IMR-90 (cell line): ENCODE measurements around the gene LDLRAD4.

Experiments used
- BHLHE40 ChIP-seq: fragments of 150-350 bp; IDR thresholded peaks from 2 replicates; pipeline ENCODE4 v1.6.1; 2016; ENCODE audit warnings: mild to moderate bottlenecking, low read depth, low read length
- CEBPB ChIP-seq: IDR thresholded peaks from 2 replicates; pipeline ENCODE4 v1.6.1; 2012; ENCODE audit warnings: low read depth, low read length, improper control_type of control experiment
- CHD1 ChIP-seq: IDR thresholded peaks from 2 replicates; pipeline ENCODE4 v1.6.1; 2012; ENCODE audit warnings: low read depth, low read length, improper control_type of control experiment
- FOS ChIP-seq: fragments of 150-350 bp; IDR thresholded peaks from 2 replicates; pipeline ENCODE4 v1.6.1; 2016; ENCODE audit warnings: low read depth, low read length
- MAZ ChIP-seq: IDR thresholded peaks from 2 replicates; pipeline ENCODE4 v1.6.1; 2012; ENCODE audit warnings: low read depth, mild to moderate bottlenecking, low read length, improper control_type of control experiment, moderate library complexity, borderline replicate concordance
- MXI1 ChIP-seq: IDR thresholded peaks from 2 replicates; pipeline ENCODE4 v1.6.1; 2012; ENCODE audit warnings: low read depth, mild to moderate bottlenecking, low read length, moderate library complexity, borderline replicate concordance
- NFE2L2 ChIP-seq: fragments of 150-350 bp; IDR thresholded peaks from 2 replicates; pipeline ENCODE4 v1.6.1; 2016; ENCODE audit warnings: low read depth, mild to moderate bottlenecking, low read length
- POLR2A ChIP-seq: IDR thresholded peaks from 2 replicates; pipeline ENCODE4 v1.6.1; 2012; ENCODE audit warnings: mild to moderate bottlenecking, low read depth, low read length
- RCOR1 ChIP-seq: IDR thresholded peaks from 2 replicates; pipeline ENCODE4 v1.6.1; 2012; ENCODE audit warnings: mild to moderate bottlenecking, low read length, improper control_type of control experiment; ENCODE audit not compliant: insufficient replicate concordance
- RFX5 ChIP-seq: IDR thresholded peaks from 2 replicates; pipeline ENCODE4 v1.8.0; 2012; ENCODE audit warnings: low read depth, mild to moderate bottlenecking, low read length, moderate library complexity
- SMC3 ChIP-seq: fragments of 150-350 bp; IDR thresholded peaks from 2 replicates; pipeline ENCODE4 v1.6.1; 2016; ENCODE audit warnings: low read depth, mild to moderate bottlenecking, antibody characterized with exemption, low read length, moderate library complexity
- TF ChIP-seq, protein P1 (sequence below): conservative IDR thresholded peaks from 2 replicates; pipeline ENCODE4 v1.5.1; 2012; ENCODE audit warnings: mild to moderate bottlenecking, low read depth, low read length, improper control_type of control experiment
- TF ChIP-seq, protein P2 (sequence below): fragments of 150-350 bp; IDR thresholded peaks from 2 replicates; pipeline ENCODE4 v1.6.1; 2016; ENCODE audit warnings: low read depth, mild to moderate bottlenecking, low read length, moderate library complexity, borderline replicate concordance

- TF ChIP-seq, protein P1, sequence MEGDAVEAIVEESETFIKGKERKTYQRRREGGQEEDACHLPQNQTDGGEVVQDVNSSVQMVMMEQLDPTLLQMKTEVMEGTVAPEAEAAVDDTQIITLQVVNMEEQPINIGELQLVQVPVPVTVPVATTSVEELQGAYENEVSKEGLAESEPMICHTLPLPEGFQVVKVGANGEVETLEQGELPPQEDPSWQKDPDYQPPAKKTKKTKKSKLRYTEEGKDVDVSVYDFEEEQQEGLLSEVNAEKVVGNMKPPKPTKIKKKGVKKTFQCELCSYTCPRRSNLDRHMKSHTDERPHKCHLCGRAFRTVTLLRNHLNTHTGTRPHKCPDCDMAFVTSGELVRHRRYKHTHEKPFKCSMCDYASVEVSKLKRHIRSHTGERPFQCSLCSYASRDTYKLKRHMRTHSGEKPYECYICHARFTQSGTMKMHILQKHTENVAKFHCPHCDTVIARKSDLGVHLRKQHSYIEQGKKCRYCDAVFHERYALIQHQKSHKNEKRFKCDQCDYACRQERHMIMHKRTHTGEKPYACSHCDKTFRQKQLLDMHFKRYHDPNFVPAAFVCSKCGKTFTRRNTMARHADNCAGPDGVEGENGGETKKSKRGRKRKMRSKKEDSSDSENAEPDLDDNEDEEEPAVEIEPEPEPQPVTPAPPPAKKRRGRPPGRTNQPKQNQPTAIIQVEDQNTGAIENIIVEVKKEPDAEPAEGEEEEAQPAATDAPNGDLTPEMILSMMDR = no peak
- TF ChIP-seq CHD1 (no peak), SMC3 (no peak), MAZ (no peak), RCOR1 (no peak), NFE2L2 (no peak), CEBPB (no peak), POLR2A (no peak), BHLHE40 (no peak), MXI1 (no peak), RFX5 (no peak), FOS (no peak)
- TF ChIP-seq, protein P2, sequence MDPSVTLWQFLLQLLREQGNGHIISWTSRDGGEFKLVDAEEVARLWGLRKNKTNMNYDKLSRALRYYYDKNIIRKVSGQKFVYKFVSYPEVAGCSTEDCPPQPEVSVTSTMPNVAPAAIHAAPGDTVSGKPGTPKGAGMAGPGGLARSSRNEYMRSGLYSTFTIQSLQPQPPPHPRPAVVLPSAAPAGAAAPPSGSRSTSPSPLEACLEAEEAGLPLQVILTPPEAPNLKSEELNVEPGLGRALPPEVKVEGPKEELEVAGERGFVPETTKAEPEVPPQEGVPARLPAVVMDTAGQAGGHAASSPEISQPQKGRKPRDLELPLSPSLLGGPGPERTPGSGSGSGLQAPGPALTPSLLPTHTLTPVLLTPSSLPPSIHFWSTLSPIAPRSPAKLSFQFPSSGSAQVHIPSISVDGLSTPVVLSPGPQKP = no peak
These were observed 392.1 kb downstream of the LDLRAD4 start for GRCh38 chr18:13610555-13611141.
